Fibroblast of lung (primary cell): Measurements from ENCODE around the gene CDIP1.

Source experiments
- CTCF ChIP-seq, 2 donors: IDR thresholded peaks in 1 of 2; conservative IDR thresholded peaks in 1 of 2; 1 replicate in 1 of 2; 2 replicates in 1 of 2; pipeline ENCODE4 v1.5.1; 2011 to 2012; ENCODE audit warnings: low read length in 2 of 2, control low read depth in 1 of 2, inconsistent platforms in 1 of 2, low read depth in 1 of 2, mild to moderate bottlenecking in 1 of 2
- EZH2 ChIP-seq: IDR thresholded peaks from 2 replicates; pipeline ENCODE4 v1.5.1; 2012; ENCODE audit warnings: low read length, control low read depth, mild to moderate bottlenecking; ENCODE audit errors: missing control alignments

- TF ChIP-seq CTCF (conservative IDR thresholded peaks at IDR 0.05 in 1 of 2, IDR thresholded peaks at IDR 0.05 in 1 of 2; ENCODE audit: low read depth in 1 of 2, low read length in 2 of 2) (no peak), EZH2 (no peak)
Observed at GRCh38 chr16:4566144-4566543, 27.6 kb upstream of the CDIP1 start.
